Osteocyte (in vitro differentiated cells): ENCODE data around the gene NCAPG2. TPM values are rescaled to one million over a fixed set of nuclear protein-coding genes. Genes with fewer than 3 reads are reported as not detected.

Experiments
- DNase-seq: peaks from one replicate; pipeline ENCODE4 v3.0.0; 2021; ENCODE audit warnings: mixed read lengths; ENCODE audit not compliant: unreplicated experiment; ENCODE audit errors: extremely low spot score
- H3K27ac Mint-ChIP-seq: one replicate; pipeline ENCODE4 v1.8.0; 2021; ENCODE audit warnings: mild to moderate bottlenecking, mixed read lengths; ENCODE audit not compliant: unreplicated experiment
- H3K27me3 Mint-ChIP-seq: one replicate; pipeline ENCODE4 v1.8.0; 2021; ENCODE audit warnings: mixed read lengths; ENCODE audit not compliant: unreplicated experiment
- H3K36me3 Mint-ChIP-seq: one replicate; pipeline ENCODE4 v1.8.0; 2021; ENCODE audit warnings: mixed read lengths; ENCODE audit not compliant: unreplicated experiment
- H3K4me1 Mint-ChIP-seq: one replicate; pipeline ENCODE4 v1.8.0; 2021; ENCODE audit warnings: mixed read lengths; ENCODE audit not compliant: unreplicated experiment
- H3K4me3 Mint-ChIP-seq: one replicate; pipeline ENCODE4 v1.8.0; 2021; ENCODE audit warnings: mild to moderate bottlenecking, moderate library complexity, mixed read lengths; ENCODE audit not compliant: unreplicated experiment
- H3K9me3 Mint-ChIP-seq: one replicate; pipeline ENCODE4 v1.8.0; 2021; ENCODE audit warnings: mixed read lengths; ENCODE audit not compliant: unreplicated experiment
- total RNA-seq: library from RNA; stranded (reverse); gene quantifications from 2 replicates; pipeline ENCODE4 v1.2.1, GENCODE V29; 2021
- TF ChIP-seq, protein P1 (sequence below): fragments of 200-600 bp; sonication (generic); IDR thresholded peaks from 2 replicates; pipeline ENCODE4 v1.5.0; 2021; ENCODE audit warnings: antibody characterized with exemption, mild to moderate bottlenecking, moderate library complexity

Gene NCAPG2
- total RNA-seq, 1 donor from 2014 or later, result 19.9 TPM

DNA sequence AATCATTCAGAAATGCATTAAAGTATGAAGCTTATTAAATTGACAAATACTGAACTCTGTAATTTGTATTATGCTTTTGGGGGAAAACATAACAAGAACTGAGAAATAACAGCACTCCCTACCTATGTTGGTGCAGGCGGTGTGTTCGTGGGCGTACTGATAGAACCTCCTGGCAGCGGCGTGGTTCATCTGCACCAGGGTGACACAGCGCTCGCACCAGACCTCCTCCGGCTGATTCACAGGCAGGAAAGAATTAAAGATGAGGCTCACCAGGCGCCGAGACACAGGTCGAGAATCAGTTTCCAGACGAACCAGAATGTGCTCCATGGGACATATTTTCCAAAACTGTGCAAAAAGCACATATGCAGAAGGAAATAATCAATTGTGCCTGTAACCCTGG, 40.2 kb downstream of the NCAPG2 start:
- Mint-ChIP-seq H3K36me3 (peaks cover 4% of the 10 kb centered on the region), H3K4me1 (no peaks in the 10 kb centered on the region), H3K4me3 (no peak overlapping the region), H3K27ac (no peak overlapping the region), H3K9me3 (no peaks in the 10 kb centered on the region), H3K27me3 (no peaks in the 10 kb centered on the region)
- DNase-seq, result no peak
- TF ChIP-seq, protein P1, sequence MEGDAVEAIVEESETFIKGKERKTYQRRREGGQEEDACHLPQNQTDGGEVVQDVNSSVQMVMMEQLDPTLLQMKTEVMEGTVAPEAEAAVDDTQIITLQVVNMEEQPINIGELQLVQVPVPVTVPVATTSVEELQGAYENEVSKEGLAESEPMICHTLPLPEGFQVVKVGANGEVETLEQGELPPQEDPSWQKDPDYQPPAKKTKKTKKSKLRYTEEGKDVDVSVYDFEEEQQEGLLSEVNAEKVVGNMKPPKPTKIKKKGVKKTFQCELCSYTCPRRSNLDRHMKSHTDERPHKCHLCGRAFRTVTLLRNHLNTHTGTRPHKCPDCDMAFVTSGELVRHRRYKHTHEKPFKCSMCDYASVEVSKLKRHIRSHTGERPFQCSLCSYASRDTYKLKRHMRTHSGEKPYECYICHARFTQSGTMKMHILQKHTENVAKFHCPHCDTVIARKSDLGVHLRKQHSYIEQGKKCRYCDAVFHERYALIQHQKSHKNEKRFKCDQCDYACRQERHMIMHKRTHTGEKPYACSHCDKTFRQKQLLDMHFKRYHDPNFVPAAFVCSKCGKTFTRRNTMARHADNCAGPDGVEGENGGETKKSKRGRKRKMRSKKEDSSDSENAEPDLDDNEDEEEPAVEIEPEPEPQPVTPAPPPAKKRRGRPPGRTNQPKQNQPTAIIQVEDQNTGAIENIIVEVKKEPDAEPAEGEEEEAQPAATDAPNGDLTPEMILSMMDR, result no peak

DNA sequence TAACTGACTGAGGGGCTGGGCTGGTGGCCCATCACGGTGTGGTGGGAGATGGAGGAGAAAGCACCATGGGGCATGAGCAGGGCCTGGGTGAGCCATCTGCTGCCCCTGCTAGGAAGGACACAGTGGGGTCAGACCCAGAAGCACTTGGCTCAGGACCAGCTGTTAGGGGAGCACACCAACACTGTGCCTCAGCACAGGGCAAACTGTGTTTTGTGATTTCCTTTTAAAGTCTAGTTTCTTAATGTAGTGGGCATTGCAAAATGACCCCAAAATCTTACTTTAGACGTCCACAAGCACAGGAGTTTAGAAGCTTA, 41.2 kb downstream of the NCAPG2 start:
- TF ChIP-seq, protein P1, result no peak
- H3K27ac Mint-ChIP-seq, result no peak overlapping the region
- no peak overlapping the region for H3K4me3 Mint-ChIP-seq
- no peaks in the 10 kb centered on the region for H3K27me3 Mint-ChIP-seq
- no peaks in the 10 kb centered on the region for H3K4me1 Mint-ChIP-seq
- DNase-seq, result no peak
- no peaks in the 10 kb centered on the region for H3K9me3 Mint-ChIP-seq
- H3K36me3 Mint-ChIP-seq, result peaks cover 4% of the 10 kb centered on the region

DNA sequence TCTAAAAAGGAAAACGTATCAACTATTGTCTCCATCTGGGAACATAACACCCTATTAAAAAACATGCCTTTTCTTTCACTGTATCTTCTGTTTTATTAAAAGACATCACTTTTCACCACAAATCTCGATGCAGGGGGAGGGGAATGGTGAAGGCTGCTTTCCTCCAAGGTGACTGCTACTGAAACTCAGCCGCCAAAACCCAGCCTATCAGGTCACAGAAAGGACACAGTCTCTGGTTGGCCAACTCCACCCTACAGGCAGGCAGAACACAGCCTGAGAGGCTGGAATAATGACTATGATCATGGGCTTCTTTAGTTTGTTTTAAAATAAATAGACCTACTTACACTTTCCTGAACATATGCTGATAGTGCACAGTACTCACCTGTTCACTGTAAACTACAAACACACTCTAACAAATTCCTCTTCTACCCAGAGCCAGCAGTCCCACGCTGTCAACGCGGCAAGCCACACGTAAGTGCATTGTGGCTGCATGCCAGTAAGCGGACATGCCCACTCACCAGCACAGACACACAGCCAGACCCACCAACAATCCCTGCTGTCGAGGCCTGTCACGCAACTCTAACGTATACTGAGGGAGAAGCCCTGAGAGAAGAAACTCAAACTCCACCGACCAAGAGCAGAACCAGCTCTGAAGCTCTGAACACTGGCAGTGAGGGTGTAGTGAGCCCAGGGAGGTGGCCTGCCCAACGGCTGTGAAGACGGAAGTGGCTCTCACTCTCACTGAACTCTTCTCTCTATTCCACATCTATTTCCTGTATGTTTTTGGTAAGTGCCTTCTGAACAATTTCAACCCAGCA, 41.8 kb downstream of the NCAPG2 start:
- no peak overlapping the region for H3K27ac Mint-ChIP-seq
- no peak for DNase-seq
- TF ChIP-seq, protein P1, result no peak
- H3K4me1 Mint-ChIP-seq, result no peaks in the 10 kb centered on the region
- H3K36me3 Mint-ChIP-seq, result peaks cover 4% of the 10 kb centered on the region
- no peak overlapping the region for H3K4me3 Mint-ChIP-seq
- no peaks in the 10 kb centered on the region for H3K9me3 Mint-ChIP-seq
- no peaks in the 10 kb centered on the region for H3K27me3 Mint-ChIP-seq

DNA sequence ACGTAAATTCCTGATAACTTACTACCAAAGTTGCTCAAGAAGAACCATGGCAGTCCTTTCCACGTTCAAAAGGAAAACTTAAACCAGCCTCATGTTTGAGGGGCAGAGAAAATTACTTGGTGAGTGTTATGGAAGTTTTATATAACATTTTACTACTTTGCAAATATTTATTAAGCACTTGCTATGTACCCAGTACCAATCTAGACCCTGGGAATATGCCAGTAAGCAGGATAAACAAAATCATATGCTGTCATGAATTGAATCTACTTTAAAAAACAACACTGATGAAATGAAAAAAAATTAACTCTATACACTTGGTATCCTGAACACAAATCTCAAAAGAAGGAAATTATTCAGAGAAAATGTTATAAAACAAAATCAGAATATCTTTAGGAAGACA, 46.1 kb downstream of the NCAPG2 start:
- Mint-ChIP-seq H3K27me3 (no peaks in the 10 kb centered on the region), H3K9me3 (no peaks in the 10 kb centered on the region), H3K27ac (no peak overlapping the region), H3K4me1 (no peaks in the 10 kb centered on the region), H3K4me3 (no peak overlapping the region), H3K36me3 (peaks cover 8% of the 10 kb centered on the region)
- DNase-seq, result no peak
- TF ChIP-seq, protein P1, result no peak

DNA sequence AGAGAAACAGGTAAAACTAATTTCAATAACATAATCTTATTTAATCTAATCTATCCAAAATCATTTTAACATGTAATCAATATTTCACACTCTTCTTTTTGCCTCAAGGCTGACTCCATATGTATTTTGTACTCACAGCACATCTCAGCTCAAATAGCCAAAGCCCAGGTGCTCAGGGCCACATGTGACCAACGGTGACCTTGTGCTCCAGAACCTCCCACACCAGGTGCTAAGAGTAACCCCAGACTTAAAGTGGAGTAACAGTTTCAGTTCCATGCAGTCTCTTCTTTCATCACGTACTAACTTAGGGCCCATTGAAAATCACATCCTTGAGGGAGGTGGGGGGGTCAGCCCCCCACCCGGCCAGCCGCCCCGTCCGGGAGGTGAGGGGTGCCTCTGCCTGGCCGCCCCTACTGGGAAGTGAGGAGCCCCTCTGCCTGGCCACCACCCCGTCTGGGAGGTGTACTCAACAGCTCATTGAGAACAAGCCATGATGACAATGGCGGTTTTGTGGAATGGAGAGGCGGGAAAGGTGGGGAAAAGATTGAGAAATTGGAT, 47.3 kb downstream of the NCAPG2 start:
- no peak for DNase-seq
- TF ChIP-seq, protein P1, result no peak
- Mint-ChIP-seq H3K4me1 (peaks cover under 1% of the 10 kb centered on the region), H3K9me3 (no peaks in the 10 kb centered on the region), H3K36me3 (peaks cover 8% of the 10 kb centered on the region), H3K27me3 (no peaks in the 10 kb centered on the region), H3K27ac (no peak overlapping the region), H3K4me3 (no peak overlapping the region)
